HG03342 (cell line): ENCODE results near the gene PPP4R3B.
A peak's percentile ranks its signal among the peaks of the same experiment; 100 is the strongest.
"Not testable (repeated sequence)": the region's sequence is repeated elsewhere in the genome, so short reads cannot be mapped to it uniquely, and the experiment has no call there.

Experiments
- ATAC-seq: cut with Tn5 transposase; IDR thresholded peaks from one replicate; pipeline ENCODE4 v1.9.1; 2021; ENCODE audit warnings: mild to moderate bottlenecking, moderate library complexity; ENCODE audit not compliant: unreplicated experiment

Gene PPP4R3B

DNA sequence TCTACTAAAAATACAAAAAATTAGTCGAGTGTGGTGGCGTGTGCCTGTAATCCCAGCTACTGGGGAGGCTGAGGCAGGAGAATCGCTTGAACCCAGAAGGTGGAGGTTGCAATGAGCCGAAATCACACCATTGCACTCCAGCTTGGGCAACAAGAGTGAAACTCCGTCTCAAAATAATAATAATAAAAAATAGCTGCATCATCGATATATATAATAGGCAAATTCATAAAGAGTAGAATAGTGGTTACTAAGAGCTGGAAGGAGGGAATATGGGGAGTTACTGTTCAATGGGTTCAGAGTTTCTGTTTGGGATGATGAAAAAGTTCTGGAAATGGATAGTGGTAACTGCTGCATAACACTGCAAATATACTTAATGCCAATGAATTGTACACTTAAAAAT is 20.6 kb downstream of the PPP4R3B start:
- ATAC-seq, result not testable (repeated sequence)

DNA sequence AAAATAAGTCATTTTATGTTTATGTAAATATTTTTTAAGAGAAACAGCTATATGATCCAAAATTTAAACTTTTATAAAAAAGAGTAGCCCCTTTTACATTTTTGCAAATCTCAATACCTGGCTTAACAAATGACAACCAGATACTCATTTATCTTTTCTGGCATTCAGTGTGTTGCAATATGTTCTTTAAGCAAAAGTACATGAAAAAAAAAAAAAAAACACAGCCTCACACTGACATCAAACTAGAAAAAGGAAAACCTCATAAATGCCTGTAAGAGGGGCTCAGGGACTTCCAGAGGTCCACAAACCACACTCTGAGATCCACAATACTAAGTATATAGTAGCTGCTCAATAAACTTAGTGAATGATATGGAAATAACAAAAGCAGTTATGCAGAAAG is 21.9 kb downstream of the PPP4R3B start:
- no peak for ATAC-seq

DNA sequence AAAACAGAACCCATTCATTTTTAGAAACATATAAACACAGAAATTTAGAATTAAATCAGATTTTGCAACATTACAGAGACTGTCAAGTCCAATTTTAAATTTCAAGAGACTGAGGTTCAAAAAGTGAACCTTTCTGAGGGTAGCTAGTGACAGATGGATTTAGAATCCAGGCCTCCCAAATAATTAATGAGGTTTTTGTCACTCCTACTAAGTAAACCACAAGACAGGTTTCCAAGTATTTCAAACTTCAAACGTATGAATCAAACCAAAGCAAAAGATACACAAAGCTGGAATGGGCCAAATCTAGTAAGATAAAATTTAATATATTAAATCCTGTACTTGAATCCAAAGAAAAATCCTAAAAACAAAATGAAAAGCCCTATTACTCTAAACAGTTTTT is 25.3 kb downstream of the PPP4R3B start:
- no peak for ATAC-seq

DNA sequence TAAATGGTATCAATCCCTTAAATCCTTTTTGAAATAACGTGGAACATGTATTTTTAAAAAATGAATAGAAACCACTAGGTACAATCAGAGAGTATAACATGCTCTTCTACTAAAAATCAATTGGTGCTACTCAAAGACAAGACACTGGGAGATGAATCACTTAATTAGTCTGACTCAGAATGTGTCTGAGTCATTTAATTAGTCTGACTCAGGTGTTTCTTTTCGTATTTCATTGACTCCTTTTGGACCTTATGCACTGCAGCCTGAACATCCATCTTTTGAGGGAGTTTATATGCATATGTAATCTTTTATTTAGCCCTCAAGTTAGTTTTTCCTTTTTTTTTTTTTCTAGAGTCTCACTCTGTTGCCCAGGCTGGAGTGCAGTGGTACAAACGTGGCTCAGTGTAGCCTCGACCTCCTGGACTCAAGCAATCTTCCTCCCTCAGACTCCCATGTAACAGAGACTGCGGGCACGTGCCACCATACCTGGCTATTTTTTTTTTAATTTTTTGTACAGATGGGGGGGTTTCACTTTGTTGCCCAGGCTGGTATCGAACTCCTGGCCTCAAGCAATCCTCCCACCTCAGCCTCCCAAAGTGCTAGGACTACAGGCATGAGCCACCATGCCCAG is 26.5 kb downstream of the PPP4R3B start:
- peak; percentile 82 for ATAC-seq

DNA sequence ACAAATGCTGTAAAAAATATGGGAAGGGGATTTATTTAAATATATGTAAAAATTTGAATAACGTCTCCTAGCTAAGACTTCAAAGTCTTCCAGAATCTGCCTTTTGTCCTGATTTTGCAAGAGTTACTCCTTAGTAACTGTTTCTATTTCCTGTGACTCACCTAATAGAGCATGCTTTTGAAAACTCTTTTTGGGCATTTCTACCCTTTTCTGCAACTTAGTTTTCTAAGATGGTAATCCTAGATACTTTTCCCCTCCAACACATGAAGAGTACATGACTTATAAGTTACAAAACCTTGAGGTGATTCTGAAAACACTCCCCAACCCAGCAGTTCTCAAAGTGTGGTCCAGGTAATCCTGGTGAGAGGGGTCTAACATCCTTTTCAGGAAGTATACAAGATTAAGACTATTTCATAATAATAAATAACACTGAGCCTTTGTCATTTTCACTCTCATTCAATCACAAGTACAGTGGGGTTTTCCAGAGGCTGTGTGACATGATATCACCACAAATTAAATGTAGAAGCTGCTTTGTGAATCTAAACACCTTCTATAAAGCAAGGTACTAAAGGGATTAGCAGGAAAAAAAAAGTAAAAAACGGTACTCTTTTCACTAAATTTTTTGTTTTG is 31.9 kb downstream of the PPP4R3B start:
- ATAC-seq, result no peak

DNA sequence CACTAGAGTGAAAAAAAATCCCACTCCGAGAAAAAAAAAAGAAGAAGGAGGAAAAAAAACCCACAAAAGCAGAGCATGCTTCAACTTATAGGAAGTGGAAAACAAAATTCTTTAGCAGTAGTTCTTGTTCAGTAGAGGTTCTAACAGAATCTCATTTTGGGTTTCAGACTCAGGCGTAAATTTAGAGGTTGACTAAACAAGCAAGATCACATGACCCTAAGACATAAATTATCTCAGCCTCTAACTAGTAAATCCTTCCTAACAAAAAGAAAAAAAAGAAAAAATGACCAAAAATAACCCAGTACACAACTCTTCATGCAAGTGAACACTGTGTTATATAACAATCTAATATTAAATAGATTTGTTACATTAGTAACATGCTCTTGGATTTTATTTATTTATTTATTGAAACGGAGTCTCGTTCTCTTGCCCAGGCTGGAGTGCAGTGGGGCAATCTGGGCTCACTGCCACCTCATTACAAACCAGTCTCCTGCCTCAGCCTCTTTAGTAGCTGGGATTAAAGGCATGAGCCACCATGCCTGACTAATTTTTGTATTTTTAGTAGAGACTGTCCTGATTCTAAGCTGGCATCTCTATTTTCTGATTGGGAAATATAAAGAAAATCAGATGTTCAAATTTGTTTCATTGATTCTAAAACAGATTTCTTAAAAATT is 35.4 kb downstream of the PPP4R3B start:
- ATAC-seq, result no peak

DNA sequence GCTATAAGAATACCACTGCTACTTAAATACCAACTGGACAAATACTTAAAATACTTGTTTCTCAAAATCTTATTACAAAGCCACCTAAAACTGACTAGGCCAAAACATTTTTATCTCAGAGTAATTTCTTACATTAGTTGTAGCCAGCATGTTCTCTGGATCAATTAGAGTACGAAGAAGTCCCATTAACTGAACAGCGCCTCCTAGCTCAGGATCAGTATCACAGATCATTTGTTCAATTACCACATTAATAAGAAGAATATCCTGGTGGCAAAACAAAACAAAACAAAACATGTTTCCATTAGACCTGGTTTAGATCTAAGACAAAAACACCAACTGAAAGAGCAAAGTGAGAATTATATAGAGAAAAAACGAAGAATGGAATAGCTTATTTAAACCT is 36.0 kb downstream of the PPP4R3B start:
- ATAC-seq, result no peak

DNA sequence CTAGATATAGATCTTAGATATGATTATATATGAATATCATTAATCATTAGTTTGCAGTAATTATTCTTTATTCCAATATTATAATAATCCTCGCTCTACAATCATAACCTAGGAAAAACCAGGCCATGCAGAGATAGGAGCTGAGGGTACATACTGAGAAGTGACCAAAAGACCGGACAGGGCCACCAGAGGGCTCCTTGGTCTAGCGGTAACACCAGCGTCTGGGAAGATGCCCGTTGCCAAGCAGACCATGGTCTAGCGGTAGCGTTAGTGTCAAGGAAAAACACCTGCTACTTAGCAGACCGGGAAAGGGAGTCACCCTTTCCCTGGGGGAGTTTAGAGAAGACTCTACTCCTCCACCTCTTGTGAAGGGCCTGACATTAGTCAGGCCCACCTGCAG is 48.4 kb downstream of the PPP4R3B start:
- ATAC-seq, result not testable (repeated sequence)

DNA sequence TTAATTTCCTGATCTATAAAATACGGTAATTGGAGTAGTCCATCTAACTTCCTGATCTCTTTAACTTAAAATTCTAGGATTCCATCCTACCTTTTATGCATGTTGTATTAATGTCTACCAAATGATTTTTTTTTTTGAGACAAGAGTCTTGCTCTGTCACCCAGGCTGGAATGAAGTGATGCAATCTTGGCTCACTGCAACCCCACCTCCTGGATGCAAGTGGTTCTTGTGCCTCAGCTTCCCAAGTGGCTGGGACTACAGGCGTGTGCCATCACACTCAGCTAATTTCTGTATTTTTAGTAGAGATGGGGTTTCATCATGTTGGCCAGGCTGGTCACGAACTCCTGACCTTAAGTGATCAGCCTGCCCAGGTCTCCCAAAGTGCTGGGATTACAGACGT is 50.1 kb downstream of the PPP4R3B start:
- no peak for ATAC-seq

DNA sequence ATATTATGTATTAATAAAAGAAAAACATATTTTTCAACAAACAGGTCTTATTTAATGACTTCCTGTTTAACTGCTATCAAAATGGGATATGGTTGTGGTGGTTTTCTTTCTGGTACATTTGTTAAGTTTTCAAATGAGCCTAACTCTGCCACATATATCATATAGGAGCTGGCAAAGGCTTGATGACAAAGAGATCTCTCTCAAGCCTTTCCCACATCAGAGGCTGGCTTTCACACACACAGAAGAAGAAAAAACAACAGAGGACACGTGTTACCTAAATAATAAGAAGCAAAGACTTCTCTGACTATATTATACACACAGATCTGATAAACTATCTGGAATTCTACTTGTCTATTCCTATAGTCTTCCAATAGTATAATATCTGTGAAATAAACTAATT is 51.8 kb downstream of the PPP4R3B start:
- ATAC-seq, result no peak

DNA sequence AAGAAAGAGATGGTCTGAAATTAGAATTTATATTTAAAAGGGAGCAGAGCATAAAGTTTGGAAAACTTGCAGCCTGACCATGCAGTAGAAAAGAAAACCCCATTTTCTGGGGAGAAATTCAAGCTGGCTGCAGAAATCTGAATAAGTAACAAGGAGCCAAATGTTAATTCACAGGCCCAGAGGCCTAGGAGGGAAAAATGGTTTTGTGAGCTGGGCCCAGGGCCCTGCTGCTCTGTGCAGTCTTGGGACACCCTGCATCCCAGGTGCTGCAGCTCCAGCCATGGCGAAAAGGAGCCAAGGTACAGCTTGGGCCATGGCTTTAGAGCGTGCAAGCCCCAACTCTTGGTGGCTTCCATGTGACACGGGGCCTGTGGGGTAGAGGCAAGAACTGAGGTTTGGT is 56.6 kb downstream of the PPP4R3B start:
- no peak for ATAC-seq

DNA sequence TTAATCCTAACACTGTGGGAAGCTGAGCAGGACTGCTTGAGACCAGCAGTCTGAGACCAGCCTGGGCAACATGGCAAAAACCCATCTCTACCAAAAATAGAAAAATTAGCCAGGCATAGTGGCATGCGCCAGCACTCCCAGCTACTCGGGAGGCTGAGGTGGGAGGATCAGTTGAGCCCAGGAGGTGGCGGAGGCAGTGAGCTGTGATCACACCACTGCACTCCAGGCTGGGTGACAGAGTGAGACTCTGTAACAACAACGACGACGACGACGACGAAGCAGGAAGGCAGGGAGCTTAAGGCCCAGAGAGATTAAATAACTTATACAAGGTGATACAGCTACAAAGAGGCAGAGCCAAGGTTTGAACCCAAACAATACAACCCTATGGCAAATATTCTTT is 60.6 kb downstream of the PPP4R3B start:
- ATAC-seq, result no peak

DNA sequence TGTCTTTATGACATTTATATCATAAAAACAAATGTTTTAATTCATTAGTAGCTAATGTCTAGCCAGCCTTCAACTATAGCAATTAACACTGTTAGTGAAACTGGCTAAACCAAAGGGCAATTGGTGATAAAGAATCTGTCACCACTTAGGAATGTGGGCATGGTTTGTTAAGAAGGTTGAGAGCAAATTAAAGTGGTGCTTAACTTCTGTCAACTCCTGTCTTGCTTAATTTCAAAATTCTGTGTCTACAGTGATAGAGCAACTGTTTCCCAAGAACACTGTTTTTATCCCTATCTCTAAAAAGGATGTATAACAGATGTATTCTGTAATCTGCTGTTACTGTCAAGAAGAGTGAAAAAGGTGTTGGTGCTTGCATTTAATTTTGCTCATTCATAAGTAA is 61.4 kb downstream of the PPP4R3B start:
- ATAC-seq, result no peak

DNA sequence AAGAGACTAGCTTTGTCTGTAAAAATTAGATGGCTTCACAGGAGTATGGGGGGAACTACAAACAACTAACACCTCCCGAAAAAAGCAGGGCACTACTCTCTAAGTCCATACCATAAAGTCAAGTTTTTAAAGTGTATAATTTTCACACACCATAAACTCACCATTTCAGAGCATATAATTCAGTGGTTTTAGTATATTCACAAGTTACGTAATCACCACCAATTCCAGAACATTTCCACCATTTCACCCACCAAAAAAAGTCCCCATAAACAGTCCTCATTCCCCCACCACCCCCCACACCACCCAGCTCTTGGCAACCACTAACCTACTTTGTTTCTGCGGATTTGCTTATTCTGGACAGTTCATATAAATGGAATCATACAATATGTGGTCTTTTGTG is 64.1 kb downstream of the PPP4R3B start:
- no peak for ATAC-seq

DNA sequence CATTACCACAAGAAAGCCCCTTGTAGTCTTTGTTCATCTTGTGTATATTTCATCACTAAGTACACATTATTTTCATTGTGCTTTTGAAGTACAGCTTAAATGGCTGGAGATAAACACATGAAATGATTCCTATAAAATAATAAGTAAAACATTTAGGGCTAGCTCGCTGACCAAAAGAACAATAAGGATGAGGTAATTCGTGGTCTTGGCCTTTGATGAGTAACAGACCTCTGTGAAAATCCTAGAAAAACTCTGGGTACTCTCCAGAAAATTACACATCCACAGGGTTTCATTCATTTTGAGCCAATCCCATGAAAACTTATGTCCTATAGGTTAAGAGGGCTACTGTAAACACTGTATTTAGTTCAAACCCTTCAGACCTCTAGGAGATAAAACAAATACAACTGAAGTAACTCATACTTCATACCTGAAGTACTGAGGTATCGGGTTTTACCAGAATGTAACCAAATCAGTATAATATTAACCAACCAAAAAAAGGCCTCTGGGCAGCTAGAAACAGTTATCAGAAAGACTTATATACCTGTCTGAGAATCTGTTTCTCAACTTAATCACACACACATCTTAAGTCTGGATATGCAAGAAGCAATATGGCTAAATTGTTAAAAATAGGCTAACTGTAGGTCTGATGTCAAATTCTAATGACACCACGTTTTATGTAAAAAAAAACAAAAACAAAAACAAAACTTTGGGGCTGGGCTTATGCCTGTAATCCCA is 66.9 kb downstream of the PPP4R3B start:
- no peak for ATAC-seq

DNA sequence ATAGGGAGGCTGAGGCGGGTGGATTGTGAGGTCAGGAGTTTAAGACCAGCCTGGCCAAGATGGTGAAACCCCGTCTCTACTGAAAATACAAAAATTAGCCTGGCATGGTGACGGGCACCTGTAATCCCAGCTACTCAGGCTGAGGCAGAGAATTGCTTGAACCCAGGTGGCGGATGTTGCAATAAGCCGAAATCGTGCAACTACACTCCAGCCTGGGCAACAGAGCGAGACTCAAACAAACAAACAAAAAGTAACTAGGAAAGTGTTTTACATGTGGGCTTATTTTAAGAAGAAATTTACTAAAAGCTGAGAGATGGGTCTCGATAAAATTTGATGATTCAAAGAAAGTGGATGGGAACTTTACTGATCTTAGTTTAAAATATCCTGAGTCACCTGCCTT is 69.7 kb downstream of the PPP4R3B start:
- ATAC-seq, result not testable (repeated sequence)

DNA sequence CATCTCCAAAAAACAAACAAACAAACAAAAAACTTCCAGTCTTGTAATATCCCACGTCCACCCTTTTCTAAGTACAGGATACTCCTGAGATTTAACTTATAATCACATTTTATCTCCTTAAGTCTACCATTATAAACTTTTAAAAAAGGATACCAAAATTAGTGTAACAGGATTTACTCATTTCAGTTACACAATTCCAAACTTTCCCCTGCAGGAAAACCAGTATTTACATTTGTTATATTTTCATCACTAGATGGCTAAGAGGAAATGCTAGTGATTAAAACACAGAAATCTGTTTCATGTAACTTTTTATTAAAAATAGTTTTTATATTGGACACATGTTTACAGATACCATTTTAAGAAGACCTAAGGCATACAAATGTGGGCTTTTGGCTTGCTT is 70.4 kb downstream of the PPP4R3B start:
- ATAC-seq, result no peak

DNA sequence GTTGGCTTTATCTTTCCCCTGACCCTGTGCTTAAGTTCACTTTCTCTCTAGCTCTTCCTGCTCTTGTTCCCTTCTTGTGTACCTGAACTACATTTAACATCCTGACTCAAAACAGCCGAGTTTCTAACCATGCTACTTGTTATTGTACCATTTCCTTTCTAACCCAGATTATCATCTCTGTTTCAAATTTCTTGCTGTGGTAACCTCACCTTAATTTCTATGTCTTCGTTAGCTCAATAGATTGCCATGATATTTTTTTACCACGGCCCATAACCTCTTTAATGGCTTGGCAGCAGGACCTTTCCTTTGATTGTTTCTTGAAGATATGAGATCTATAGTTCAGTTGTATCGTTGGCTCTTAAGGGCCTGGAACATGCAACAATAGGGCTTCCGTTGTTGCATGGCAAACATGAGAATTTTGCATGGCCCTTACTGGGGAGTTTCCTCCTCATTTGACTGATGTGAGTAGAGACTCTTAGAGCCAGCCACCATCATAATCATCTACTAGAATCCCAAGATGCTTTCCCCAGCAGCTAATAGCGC is 86.8 kb downstream of the PPP4R3B start:
- ATAC-seq, result no peak

DNA sequence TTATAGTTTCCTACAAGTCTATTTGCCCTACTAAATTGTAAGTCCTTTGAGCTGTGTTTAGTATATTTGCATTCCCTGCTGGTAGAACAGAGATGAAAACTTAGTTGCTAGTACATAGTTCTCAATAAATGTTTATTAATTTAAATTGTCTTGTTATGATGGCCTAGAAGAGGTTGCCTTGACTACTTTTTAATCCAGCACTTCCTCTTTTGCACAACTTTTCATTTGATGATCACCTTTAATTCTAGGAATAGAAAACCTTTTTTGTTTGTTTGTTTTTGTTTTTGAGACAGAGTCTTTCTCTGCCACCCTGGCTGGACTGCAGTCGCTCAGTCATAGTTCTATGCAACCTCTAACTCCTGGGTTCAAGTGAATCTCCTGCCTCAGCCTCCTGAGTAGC is 91.2 kb downstream of the PPP4R3B start:
- ATAC-seq, result no peak

DNA sequence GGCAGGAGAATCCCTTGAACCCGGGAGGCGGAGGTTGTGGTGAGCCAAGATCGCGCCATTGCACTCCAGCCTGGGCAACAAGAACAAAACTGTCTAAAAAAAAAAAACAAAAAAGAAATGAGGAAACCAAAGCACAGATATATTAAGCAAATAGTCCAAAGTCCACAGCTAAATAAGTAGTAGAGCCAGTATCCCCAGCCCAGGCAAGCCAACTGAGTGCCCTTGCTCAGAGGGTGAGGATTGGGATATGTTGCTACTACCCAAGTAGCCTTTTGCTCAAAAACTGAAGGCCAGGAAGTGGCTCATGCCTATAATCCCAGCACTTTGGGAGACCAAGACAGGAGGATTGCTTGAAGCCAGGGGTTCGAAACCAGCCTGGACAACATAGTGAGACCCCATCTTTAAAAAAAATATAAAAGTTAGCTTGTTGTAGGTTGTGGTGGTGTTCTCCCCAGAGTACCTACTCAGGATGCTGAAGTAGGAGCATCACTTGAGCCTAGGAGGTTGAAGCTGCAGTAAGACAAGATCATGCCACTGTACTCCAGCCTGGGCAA is 92.5 kb downstream of the PPP4R3B start:
- ATAC-seq, result no peak
